ENCODE results near the gene ZCCHC14.

Gene ZCCHC14

GRCh38 chr16:87425941-87426340 lies 66.9 kb downstream of the ZCCHC14 start:
- no peaks in the 10 kb centered on the region for H3K27me3 Mint-ChIP-seq
- H3K9me3 Mint-ChIP-seq = no peaks in the 10 kb centered on the region
- peaks cover 12% of the 10 kb centered on the region for H3K36me3 Mint-ChIP-seq
- H3K4me3 Mint-ChIP-seq = no peak overlapping the region
- no peak overlapping the region for H3K27ac Mint-ChIP-seq
- H3K4me1 Mint-ChIP-seq = peaks cover 5% of the 10 kb centered on the region

- Mint-ChIP-seq H3K27ac (no peak overlapping the region), H3K4me1 (peaks cover 5% of the 10 kb centered on the region), H3K4me3 (no peak overlapping the region), H3K27me3 (no peaks in the 10 kb centered on the region), H3K9me3 (no peaks in the 10 kb centered on the region), H3K36me3 (peaks cover 9% of the 10 kb centered on the region)
These were observed 68.6 kb downstream of the ZCCHC14 start for GRCh38 chr16:87424266-87424665.

- Mint-ChIP-seq H3K4me1 (peaks cover 5% of the 10 kb centered on the region), H3K36me3 (peaks cover 9% of the 10 kb centered on the region), H3K27ac (no peak overlapping the region), H3K4me3 (no peak overlapping the region), H3K9me3 (no peaks in the 10 kb centered on the region), H3K27me3 (no peaks in the 10 kb centered on the region)
These were observed 69.4 kb downstream of the ZCCHC14 start for GRCh38 chr16:87423429-87423828.

GRCh38 chr16:87422106-87422505 lies 70.7 kb downstream of the ZCCHC14 start:
- H3K4me3 Mint-ChIP-seq = no peak overlapping the region
- H3K27ac Mint-ChIP-seq = no peak overlapping the region
- no peaks in the 10 kb centered on the region for H3K9me3 Mint-ChIP-seq
- H3K27me3 Mint-ChIP-seq = no peaks in the 10 kb centered on the region
- peaks cover 5% of the 10 kb centered on the region for H3K4me1 Mint-ChIP-seq
- H3K36me3 Mint-ChIP-seq = peaks cover 9% of the 10 kb centered on the region

- Mint-ChIP-seq H3K27me3 (no peaks in the 10 kb centered on the region), H3K4me1 (peaks cover 5% of the 10 kb centered on the region), H3K27ac (no peak overlapping the region), H3K36me3 (peaks cover 9% of the 10 kb centered on the region), H3K4me3 (no peak overlapping the region), H3K9me3 (no peaks in the 10 kb centered on the region)
These were observed 71.6 kb downstream of the ZCCHC14 start for GRCh38 chr16:87421003-87421912.

- Mint-ChIP-seq H3K27ac (no peak overlapping the region), H3K4me3 (no peak overlapping the region), H3K36me3 (peaks cover 9% of the 10 kb centered on the region), H3K4me1 (no peaks in the 10 kb centered on the region), H3K9me3 (no peaks in the 10 kb centered on the region), H3K27me3 (no peaks in the 10 kb centered on the region)
These were observed 72.5 kb downstream of the ZCCHC14 start for GRCh38 chr16:87420026-87421002.

GRCh38 chr16:87418644-87419043 lies 74.2 kb downstream of the ZCCHC14 start:
- Mint-ChIP-seq H3K9me3 (no peaks in the 10 kb centered on the region), H3K27ac (no peak overlapping the region), H3K4me1 (no peaks in the 10 kb centered on the region), H3K36me3 (peaks cover 6% of the 10 kb centered on the region), H3K27me3 (no peaks in the 10 kb centered on the region), H3K4me3 (no peak overlapping the region)

- Mint-ChIP-seq H3K27me3 (no peaks in the 10 kb centered on the region), H3K4me1 (no peaks in the 10 kb centered on the region), H3K9me3 (no peaks in the 10 kb centered on the region), H3K27ac (no peak overlapping the region), H3K36me3 (peaks cover 6% of the 10 kb centered on the region), H3K4me3 (no peak overlapping the region)
These were observed 74.6 kb downstream of the ZCCHC14 start for GRCh38 chr16:87418216-87418615.

GRCh38 chr16:87417528-87417910 lies 75.3 kb downstream of the ZCCHC14 start:
- Mint-ChIP-seq H3K4me1 (no peaks in the 10 kb centered on the region), H3K27ac (no peak overlapping the region), H3K4me3 (no peak overlapping the region), H3K36me3 (peaks cover 5% of the 10 kb centered on the region), H3K9me3 (no peaks in the 10 kb centered on the region), H3K27me3 (no peaks in the 10 kb centered on the region)

- H3K9me3 Mint-ChIP-seq = no peaks in the 10 kb centered on the region
- H3K4me1 Mint-ChIP-seq = no peaks in the 10 kb centered on the region
- H3K27me3 Mint-ChIP-seq = no peaks in the 10 kb centered on the region
- H3K27ac Mint-ChIP-seq = no peak overlapping the region
- H3K4me3 Mint-ChIP-seq = no peak overlapping the region
- peaks cover 3% of the 10 kb centered on the region for H3K36me3 Mint-ChIP-seq
These were observed 75.8 kb downstream of the ZCCHC14 start for GRCh38 chr16:87416826-87417527.

- Mint-ChIP-seq H3K36me3 (peaks cover 2% of the 10 kb centered on the region), H3K27ac (no peak overlapping the region)
These were observed 77.4 kb downstream of the ZCCHC14 start for GRCh38 chr16:87415441-87415840.

GRCh38 chr16:87414251-87414680 lies 78.6 kb downstream of the ZCCHC14 start:
- Mint-ChIP-seq H3K4me3 (no peak overlapping the region), H3K27ac (no peak overlapping the region), H3K27me3 (no peaks in the 10 kb centered on the region), H3K4me1 (no peaks in the 10 kb centered on the region), H3K9me3 (no peaks in the 10 kb centered on the region), H3K36me3 (peaks cover 2% of the 10 kb centered on the region)

More at GRCh38 chr16:87415441-87415840, 77.4 kb downstream of the ZCCHC14 start:
- H3K4me1 Mint-ChIP-seq = no peaks in the 10 kb centered on the region
- no peak overlapping the region for H3K4me3 Mint-ChIP-seq
- no peaks in the 10 kb centered on the region for H3K27me3 Mint-ChIP-seq
- H3K9me3 Mint-ChIP-seq = no peaks in the 10 kb centered on the region

- no peaks in the 10 kb centered on the region for H3K9me3 Mint-ChIP-seq
- H3K27ac Mint-ChIP-seq = no peak overlapping the region
- no peaks in the 10 kb centered on the region for H3K4me1 Mint-ChIP-seq
- H3K4me3 Mint-ChIP-seq = no peak overlapping the region
- H3K27me3 Mint-ChIP-seq = no peaks in the 10 kb centered on the region
- peaks cover 2% of the 10 kb centered on the region for H3K36me3 Mint-ChIP-seq
These were observed 79.8 kb downstream of the ZCCHC14 start for GRCh38 chr16:87412996-87413421.

GRCh38 chr16:87412371-87412995 lies 80.3 kb downstream of the ZCCHC14 start:
- peaks cover 2% of the 10 kb centered on the region for H3K36me3 Mint-ChIP-seq
- H3K4me3 Mint-ChIP-seq = no peak overlapping the region
- H3K9me3 Mint-ChIP-seq = no peaks in the 10 kb centered on the region
- H3K27me3 Mint-ChIP-seq = no peaks in the 10 kb centered on the region
- no peaks in the 10 kb centered on the region for H3K4me1 Mint-ChIP-seq
- H3K27ac Mint-ChIP-seq = no peak overlapping the region

Data from activated naive CD4-positive, alpha-beta T cell treated with anti-CD3 and anti-CD28 coated beads, Interleukin-2, amount 50 U/mL, for 24 hours (primary cell).